Colonic mucosa (tissue), 4 donors: Measurements from ENCODE around the gene GABBR2. TPM values are rescaled to one million over a fixed set of nuclear protein-coding genes. Genes with fewer than 3 reads are reported as not detected.

Source experiments
- DNase-seq: peaks from one replicate; pipeline ENCODE4 v3.0.0-alpha.2; 2020
- H3K27ac ChIP-seq: fragments of 200-600 bp; one replicate; pipeline ENCODE4 v1.8.0; 2021
- H3K27me3 ChIP-seq: fragments of 200-600 bp; one replicate; pipeline ENCODE4 v1.8.0; 2021
- H3K36me3 ChIP-seq: fragments of 200-600 bp; one replicate; pipeline ENCODE4 v1.8.0; 2021
- H3K4me1 ChIP-seq: fragments of 200-600 bp; one replicate; pipeline ENCODE4 v1.8.0; 2021; ENCODE audit warnings: mild to moderate bottlenecking
- H3K4me3 ChIP-seq: fragments of 200-600 bp; one replicate; pipeline ENCODE4 v1.8.0; 2021
- H3K9ac ChIP-seq, 2 donors: one replicate each; pipeline ENCODE4 v1.7.0; 2013; ENCODE audit warnings: control low read depth in 2 of 2, low read depth in 2 of 2, low read length in 2 of 2
- H3K9me3 ChIP-seq: fragments of 200-600 bp; one replicate; pipeline ENCODE4 v1.8.0; 2021
- intact Hi-C: fragments of 100-400 bp; cut with DNase I; formaldehyde crosslinking; loops from one replicate; pipeline ENCODE4 v1.14.1; 2022
- total RNA-seq, 2 donors: library from RNA; stranded (reverse); fragmentation: NEBNext Ultra II Directional in 1 of 2; extraction: Animal tissue kit (Norgen Biotek cat#: 25700) in 1 of 2; gene quantifications; one replicate each; pipeline ENCODE4 v1.2.1, GENCODE V29; 2021
- TF ChIP-seq, protein P1 (sequence below): fragments of 200-600 bp; IDR thresholded peaks from one replicate; pipeline ENCODE4 v1.8.0; 2022; ENCODE audit warnings: antibody characterized with exemption, mild to moderate bottlenecking
- donor health status: healthy.
- donor health status: DM: no; HTN: no; CAD: no.
- donor health status: DM: no; HTN: no; CAD: no.

The GABBR2 gene
- total RNA-seq, 2 donors from 2014 or later = 0.05 TPM; not detected in 1

DNA sequence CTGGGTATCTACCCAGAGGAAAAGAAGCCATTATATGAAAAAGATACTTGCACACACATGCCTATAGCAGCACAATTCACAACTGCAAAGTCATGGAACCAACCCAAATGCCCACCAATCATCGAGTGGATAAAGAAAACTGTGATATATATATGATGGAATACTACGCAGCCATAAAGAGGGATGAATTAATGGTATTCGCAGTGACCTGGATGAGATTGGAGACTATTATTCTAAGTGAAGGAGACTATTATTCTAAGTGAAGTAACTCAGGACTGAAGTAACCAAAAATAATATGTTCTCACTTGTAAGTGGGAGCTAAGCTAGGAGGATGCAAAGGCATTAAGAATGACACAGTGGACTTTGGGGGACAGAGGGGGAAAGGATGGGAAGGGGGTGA, 30.0 kb upstream of the GABBR2 start:
- Histone ChIP-seq H3K9ac (no peak overlapping the region), H3K9me3 (no peaks in the 10 kb centered on the region), H3K4me3 (no peak overlapping the region), H3K4me1 (no peaks in the 10 kb centered on the region), H3K36me3 (no peaks in the 10 kb centered on the region), H3K27ac (no peak overlapping the region), H3K27me3 (no peaks in the 10 kb centered on the region)
- TF ChIP-seq, protein P1, sequence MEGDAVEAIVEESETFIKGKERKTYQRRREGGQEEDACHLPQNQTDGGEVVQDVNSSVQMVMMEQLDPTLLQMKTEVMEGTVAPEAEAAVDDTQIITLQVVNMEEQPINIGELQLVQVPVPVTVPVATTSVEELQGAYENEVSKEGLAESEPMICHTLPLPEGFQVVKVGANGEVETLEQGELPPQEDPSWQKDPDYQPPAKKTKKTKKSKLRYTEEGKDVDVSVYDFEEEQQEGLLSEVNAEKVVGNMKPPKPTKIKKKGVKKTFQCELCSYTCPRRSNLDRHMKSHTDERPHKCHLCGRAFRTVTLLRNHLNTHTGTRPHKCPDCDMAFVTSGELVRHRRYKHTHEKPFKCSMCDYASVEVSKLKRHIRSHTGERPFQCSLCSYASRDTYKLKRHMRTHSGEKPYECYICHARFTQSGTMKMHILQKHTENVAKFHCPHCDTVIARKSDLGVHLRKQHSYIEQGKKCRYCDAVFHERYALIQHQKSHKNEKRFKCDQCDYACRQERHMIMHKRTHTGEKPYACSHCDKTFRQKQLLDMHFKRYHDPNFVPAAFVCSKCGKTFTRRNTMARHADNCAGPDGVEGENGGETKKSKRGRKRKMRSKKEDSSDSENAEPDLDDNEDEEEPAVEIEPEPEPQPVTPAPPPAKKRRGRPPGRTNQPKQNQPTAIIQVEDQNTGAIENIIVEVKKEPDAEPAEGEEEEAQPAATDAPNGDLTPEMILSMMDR = no peak
- no peak for DNase-seq
- intact Hi-C loops = no loop called here

DNA sequence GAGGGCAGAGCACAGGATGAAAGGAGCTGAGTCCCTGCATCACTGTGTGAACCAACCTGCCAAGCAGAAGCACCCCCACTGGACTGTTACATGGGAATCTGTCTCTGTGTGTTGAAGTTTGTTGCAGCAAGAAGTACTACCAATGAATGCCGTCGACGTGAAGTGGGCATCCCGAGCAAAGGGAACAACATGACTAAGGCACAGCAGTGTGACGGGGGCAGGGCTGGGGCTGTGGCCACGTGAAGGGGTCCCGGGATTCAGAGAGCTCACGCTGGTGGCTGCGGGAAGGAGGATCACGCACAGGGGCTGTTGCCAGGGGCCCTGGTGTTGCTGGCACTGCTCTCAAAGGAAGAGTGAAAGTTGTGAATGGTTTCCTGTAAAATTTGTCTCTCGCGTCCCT, 27.5 kb upstream of the GABBR2 start:
- intact Hi-C loops = no loop called here
- no peaks in the 10 kb centered on the region for H3K36me3 ChIP-seq
- TF ChIP-seq, protein P1 = no peak
- H3K4me3 ChIP-seq = no peak overlapping the region
- H3K4me1 ChIP-seq = no peaks in the 10 kb centered on the region
- H3K9me3 ChIP-seq = no peaks in the 10 kb centered on the region
- no peak overlapping the region for H3K27ac ChIP-seq
- no peaks in the 10 kb centered on the region for H3K27me3 ChIP-seq
- H3K9ac ChIP-seq = no peak overlapping the region
- no peak for DNase-seq

DNA sequence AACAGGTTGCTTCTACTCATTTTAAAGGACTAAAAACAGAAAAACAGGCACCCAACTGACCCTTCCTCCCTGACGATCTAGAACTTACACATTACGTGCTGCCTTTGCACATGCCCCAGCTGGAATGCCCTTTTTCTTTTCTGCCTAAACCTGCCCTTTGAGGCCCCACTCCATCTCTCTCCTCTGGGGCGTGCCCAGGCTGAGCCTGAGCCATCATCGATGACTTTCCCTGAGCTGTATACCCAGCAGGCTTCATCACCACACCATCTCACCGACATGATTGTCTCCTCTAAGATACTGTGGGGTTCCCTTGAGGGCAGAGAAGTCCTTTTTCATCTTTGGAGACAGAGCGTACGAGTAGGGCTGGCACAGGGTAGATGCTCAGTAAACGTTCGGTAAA, 24.1 kb upstream of the GABBR2 start:
- H3K4me3 ChIP-seq = no peak overlapping the region
- TF ChIP-seq, protein P1 = no peak

DNA sequence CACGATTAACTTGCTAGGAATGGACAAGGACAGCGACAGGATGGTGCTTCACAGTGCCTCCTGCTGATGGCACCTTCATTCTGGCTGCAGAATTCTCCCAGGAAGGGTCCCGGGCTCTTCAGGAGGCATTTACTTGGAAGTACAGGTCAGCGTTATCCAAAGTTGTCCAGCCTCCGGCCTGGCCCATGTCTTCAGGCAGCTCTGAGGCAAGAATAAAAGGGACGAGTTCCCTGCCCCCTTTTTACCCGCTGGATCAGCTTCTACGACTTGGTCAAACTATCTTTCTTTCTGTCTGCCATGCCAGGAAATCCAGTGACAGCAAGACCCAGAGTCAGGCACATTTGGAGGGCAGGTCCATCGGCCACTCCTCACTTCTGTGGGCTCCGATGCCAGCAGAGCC, 23.4 kb upstream of the GABBR2 start:
- intact Hi-C loops = no loop called here
- Histone ChIP-seq H3K9ac (no peak overlapping the region), H3K4me1 (no peaks in the 10 kb centered on the region), H3K27ac (no peak overlapping the region), H3K36me3 (no peaks in the 10 kb centered on the region), H3K9me3 (no peaks in the 10 kb centered on the region), H3K27me3 (no peaks in the 10 kb centered on the region), H3K4me3 (no peak overlapping the region)
- no peak for DNase-seq
- TF ChIP-seq, protein P1 = no peak

More for the DNA sequence above, 24.1 kb upstream of the GABBR2 start:
- H3K27ac ChIP-seq = no peak overlapping the region
- no peaks in the 10 kb centered on the region for H3K36me3 ChIP-seq
- DNase-seq = no peak
- no peaks in the 10 kb centered on the region for H3K9me3 ChIP-seq
- intact Hi-C loops = no loop called here
- no peaks in the 10 kb centered on the region for H3K4me1 ChIP-seq
- no peaks in the 10 kb centered on the region for H3K27me3 ChIP-seq
- no peak overlapping the region for H3K9ac ChIP-seq

DNA sequence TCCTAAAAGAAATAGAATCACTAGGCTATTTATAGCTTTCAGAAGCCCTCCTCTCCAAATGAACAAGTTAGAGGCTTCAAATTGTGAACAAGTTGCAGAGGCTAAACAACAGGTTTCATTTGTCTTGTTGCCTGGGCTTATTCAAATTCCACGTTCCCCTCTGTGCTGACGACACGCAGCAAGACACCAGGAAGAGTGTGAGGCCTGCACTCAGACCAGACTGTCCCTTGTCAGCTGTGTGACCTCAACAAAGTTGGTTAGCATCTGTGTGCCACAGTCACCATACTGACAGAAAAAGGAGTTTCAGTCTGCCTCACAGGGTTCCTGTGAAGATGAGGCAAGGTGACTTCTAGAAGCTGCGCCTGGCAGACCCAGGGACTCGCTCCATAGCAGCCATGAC, 22.1 kb upstream of the GABBR2 start:
- TF ChIP-seq, protein P1 = no peak
- Histone ChIP-seq H3K9ac (no peak overlapping the region), H3K36me3 (no peaks in the 10 kb centered on the region), H3K4me1 (no peaks in the 10 kb centered on the region), H3K27me3 (no peaks in the 10 kb centered on the region), H3K4me3 (no peak overlapping the region), H3K9me3 (no peaks in the 10 kb centered on the region), H3K27ac (no peak overlapping the region)
- DNase-seq = no peak
- intact Hi-C loops = no loop called here

DNA sequence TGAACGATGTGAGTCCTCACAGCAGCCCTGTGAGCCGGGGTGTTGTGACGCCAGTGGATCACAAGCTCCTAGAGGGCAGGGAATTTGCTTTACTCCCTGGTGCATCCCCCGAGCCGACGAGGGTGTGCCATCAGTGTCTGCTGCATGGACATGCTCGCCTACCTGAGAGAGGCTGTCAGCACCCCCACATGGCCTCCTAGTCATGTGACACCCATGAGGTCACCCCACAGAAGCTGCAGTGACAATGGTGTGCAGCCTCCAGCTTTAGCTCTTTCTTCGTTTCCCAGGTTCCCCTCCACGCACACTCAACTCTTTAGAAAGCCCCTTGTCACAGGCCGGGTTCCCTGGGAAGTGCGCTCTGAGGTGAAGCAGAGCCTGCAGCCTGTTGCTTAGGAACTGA, 19.8 kb upstream of the GABBR2 start:
- Histone ChIP-seq H3K36me3 (no peaks in the 10 kb centered on the region), H3K9ac (no peak overlapping the region), H3K27ac (no peak overlapping the region), H3K4me3 (no peak overlapping the region), H3K4me1 (no peaks in the 10 kb centered on the region), H3K9me3 (no peaks in the 10 kb centered on the region), H3K27me3 (no peaks in the 10 kb centered on the region)
- TF ChIP-seq, protein P1 = no peak
- no peak for DNase-seq
- intact Hi-C loops = no loop called here
